Small intestine (tissue), 7 donors: ENCODE measurements around the gene DCHS1. TPM values are rescaled to one million over a fixed set of nuclear protein-coding genes. Genes with fewer than 3 reads are reported as not detected.
A peak's percentile ranks its signal among the peaks of the same experiment; 100 is the strongest.

Experiments used
- DNase-seq, 2 donors: peaks; one replicate each; pipeline versions ENCODE4 v3.0.0 to v3.0.0-alpha.2; 2013
- FAIRE-seq: peaks from 2 replicates; lab custom pipeline; 2012; peaks lifted over from hg19 to GRCh38; lab: Jason Lieb, UNC
- H3K27ac ChIP-seq, 3 donors: one replicate each; pipeline ENCODE4 v1.5.1; 2013; ENCODE audit warnings: low read length in 2 of 3, mild to moderate bottlenecking in 2 of 3, control low read depth in 1 of 3, inconsistent platforms in 1 of 3, low read depth in 1 of 3, moderate library complexity in 1 of 3
- H3K27me3 ChIP-seq, 3 donors: one replicate each; pipeline ENCODE4 v1.6.1; 2013; ENCODE audit warnings: low read length in 3 of 3, inconsistent platforms in 1 of 3; ENCODE audit not compliant: control insufficient read depth in 3 of 3, insufficient read depth in 3 of 3
- H3K36me3 ChIP-seq, 3 donors: one replicate each; pipeline ENCODE4 v1.6.1; 2013; ENCODE audit warnings: low read length in 3 of 3, inconsistent platforms in 1 of 3, low read depth in 1 of 3, mild to moderate bottlenecking in 1 of 3, moderate library complexity in 1 of 3; ENCODE audit not compliant: control insufficient read depth in 3 of 3, insufficient read depth in 2 of 3
- H3K4me1 ChIP-seq, 3 donors: one replicate each; pipeline ENCODE4 v1.6.1; 2013; ENCODE audit warnings: low read length in 2 of 3, inconsistent platforms in 1 of 3, low read depth in 1 of 3, mild to moderate bottlenecking in 1 of 3, moderate library complexity in 1 of 3; ENCODE audit not compliant: control insufficient read depth in 3 of 3, insufficient read depth in 2 of 3
- H3K4me3 ChIP-seq, 3 donors: one replicate each; pipeline ENCODE4 v1.5.1; 2013; ENCODE audit warnings: low read length in 3 of 3, control low read depth in 1 of 3, inconsistent platforms in 1 of 3, low read depth in 1 of 3, mild to moderate bottlenecking in 1 of 3, moderate library complexity in 1 of 3
- H3K9me3 ChIP-seq, 2 donors: one replicate each; pipeline ENCODE4 v1.6.1; 2013; ENCODE audit warnings: low read depth in 1 of 2, low read length in 1 of 2; ENCODE audit not compliant: control insufficient read depth in 2 of 2, insufficient read depth in 1 of 2
- WGBS, 3 donors: extraction: QIAGEN DNeasy Blood & Tissue Kit; methylation state at CpG; one replicate each; pipeline ENCODE4 v1.1.7; 2013; 5-methylcytosine and 5-hydroxymethylcytosine counted together
- polyA plus RNA-seq, 4 donors: library from polyadenylated mRNA; stranded (reverse) in 3 of 4; unstranded in 1 of 4; fragments of 200-250 nt in 3 of 4; fragments of 120-200 nt in 1 of 4; gene quantifications; one replicate each; pipeline versions ENCODE4 v1.2.1 to v1.2.3, GENCODE V29; 2013
- donor health status: healthy with polysubstance abuse.
- donor health status: control.
- donor health status: control.
- donor health status: Bipolar disorder and iron deficiency.
- donor health status: healthy.

The DCHS1 gene
- polyA plus RNA-seq, 4 donors, result under 0.01 to 10.7 (median 3.6) TPM

DNA sequence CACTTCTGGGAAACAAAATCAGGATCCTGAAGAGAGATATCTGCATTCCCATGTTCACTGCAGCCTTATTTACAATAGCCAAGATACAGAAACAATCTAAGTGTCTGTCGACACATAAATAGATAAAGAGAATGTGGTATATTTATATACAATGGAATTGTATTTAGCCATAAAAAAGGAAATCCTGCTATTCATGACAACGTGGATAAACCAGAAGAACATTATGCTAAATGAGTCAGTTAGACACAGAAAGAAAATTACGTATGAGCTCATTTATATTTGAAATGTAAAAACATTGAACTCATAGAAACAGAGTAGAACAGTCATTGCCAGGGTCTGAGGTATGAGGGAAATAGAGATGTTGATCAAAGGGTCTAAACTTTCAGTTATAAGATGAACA, 21.4 kb upstream of the DCHS1 start:
- DNase-seq (no peak), FAIRE-seq (no peak)
- Histone ChIP-seq H3K4me1 (peaks cover 3 to 6% (median 3%) of the 10 kb centered on the region in 3 donors), H3K36me3 (peaks cover 0 to 11% (median 2%) of the 10 kb centered on the region in 3 donors), H3K27ac (no peak overlapping the region), H3K9me3 (no peaks in the 10 kb centered on the region), H3K27me3 (no peaks in the 10 kb centered on the region), H3K4me3 (no peak overlapping the region)
- 82 to 85% (median 82%) methylated on average over 3 of the region's 3 CpGs for WGBS, 3 donors

DNA sequence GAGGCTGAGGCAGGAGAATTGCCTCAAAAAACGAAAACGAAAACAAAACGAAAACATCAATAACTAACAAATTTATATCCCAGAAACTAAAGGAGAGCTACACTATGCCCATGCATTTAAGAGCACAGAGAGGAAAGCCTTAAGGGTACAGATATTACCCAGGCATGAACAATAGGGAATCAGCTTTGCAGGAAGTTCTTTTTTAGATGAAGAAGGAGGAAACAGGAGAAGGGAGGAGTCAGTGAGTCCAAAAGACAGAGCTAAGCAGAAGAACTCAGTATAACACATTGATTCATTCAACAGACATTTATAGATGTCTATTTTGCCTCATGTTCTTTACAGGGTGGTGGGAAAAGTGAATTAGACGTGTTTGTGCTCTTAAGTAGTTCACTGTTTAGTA, 19.3 kb upstream of the DCHS1 start:
- FAIRE-seq, result no peak
- H3K27me3 ChIP-seq, result no peaks in the 10 kb centered on the region
- no peaks in the 10 kb centered on the region for H3K36me3 ChIP-seq
- DNase-seq, result no peak
- no peaks in the 10 kb centered on the region for H3K9me3 ChIP-seq
- H3K27ac ChIP-seq, result no peak overlapping the region
- no peak overlapping the region for H3K4me3 ChIP-seq
- WGBS, 3 donors, result 87 to 90% (median 88%) methylated on average over 4 of the region's 4 CpGs
- H3K4me1 ChIP-seq, result no peaks in the 10 kb centered on the region

DNA sequence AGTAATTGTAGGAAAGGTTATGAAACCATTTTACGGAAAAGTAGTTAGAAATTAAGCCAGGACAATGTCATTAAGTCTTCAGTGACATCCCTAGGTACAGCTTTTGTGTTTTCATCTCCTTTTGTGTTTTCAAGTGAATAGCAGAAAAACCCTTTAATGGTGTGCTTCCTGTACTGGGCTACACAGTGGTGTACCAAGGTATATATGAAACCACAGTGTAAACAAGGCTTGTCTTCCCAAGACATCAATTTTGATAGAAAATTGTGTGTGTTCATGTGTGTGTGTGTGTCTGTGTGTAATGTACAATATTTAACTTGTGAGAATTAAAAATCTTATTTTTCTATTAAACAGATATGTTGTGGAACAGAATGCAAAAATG, 18.6 kb upstream of the DCHS1 start:
- no peaks in the 10 kb centered on the region for H3K27me3 ChIP-seq
- H3K36me3 ChIP-seq, result no peaks in the 10 kb centered on the region
- FAIRE-seq (no peak), DNase-seq (no peak)
- no peak overlapping the region for H3K27ac ChIP-seq
- H3K4me1 ChIP-seq, result no peaks in the 10 kb centered on the region
- WGBS, 3 donors, result 88 to 92% (median 90%) methylated on average over 1 of the region's 1 CpG
- H3K4me3 ChIP-seq, result no peak overlapping the region
- no peaks in the 10 kb centered on the region for H3K9me3 ChIP-seq

DNA sequence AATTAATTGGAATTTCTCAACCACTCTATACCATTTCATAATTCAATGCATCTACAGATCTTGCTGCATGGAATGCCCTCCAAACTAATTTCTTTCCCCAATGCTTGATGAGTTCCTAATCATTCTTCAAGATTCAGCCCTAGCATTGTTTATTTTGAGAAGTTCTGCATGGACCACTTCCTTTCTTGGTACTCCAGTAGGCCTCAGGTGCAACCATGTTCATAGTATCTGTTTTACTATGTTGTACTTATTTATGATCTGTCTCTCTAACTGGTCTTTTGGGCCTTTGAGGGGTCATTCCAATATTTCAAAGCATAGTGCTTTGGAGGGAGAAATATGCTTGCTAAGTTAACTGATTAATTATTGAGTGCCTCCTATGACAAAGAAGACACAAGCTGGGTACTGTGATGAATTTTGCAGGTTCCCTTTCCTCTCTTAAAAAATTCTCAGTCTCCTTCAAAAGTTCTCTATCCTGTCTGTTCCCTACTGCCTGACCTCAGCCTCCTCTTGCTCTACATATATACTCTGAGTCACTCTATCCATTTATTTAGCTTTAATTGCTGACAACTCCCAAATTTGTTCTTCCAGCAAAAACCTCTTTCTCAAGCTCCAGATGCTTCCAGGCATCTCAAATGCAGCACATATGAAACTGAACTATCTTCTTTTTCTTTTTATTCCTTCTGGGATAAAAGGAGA, 18.1 kb upstream of the DCHS1 start:
- Histone ChIP-seq H3K27ac (no peak overlapping the region), H3K27me3 (no peaks in the 10 kb centered on the region), H3K9me3 (no peaks in the 10 kb centered on the region), H3K4me3 (no peak overlapping the region), H3K36me3 (no peaks in the 10 kb centered on the region), H3K4me1 (no peaks in the 10 kb centered on the region)
- no peak for FAIRE-seq
- no peak for DNase-seq

DNA sequence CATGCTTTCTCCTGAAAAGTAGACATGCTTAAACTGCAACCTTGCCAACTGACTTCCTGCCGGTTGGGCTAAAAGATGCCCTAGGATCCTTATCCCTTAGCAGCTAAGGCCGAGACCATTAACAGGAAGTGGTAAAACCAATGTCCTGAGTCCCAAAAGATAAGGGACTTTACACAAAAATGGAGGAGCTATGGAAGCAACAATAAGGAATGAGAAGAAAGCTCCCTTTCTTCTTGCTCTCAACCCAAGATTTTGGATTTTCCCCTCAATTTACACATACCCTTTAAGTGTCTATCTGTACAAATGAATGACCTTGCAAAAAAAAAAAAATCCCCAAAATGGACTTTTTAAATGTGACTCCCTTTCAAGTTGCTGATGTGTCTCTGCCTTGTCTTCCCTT, 16.4 kb upstream of the DCHS1 start:
- WGBS, 3 donors, result 79 to 88% (median 84%) methylated on average over 2 of the region's 2 CpGs
- FAIRE-seq, result no peak
- Histone ChIP-seq H3K36me3 (no peaks in the 10 kb centered on the region), H3K4me1 (peaks cover 0 to 3% (median 0%) of the 10 kb centered on the region in 3 donors), H3K27ac (no peak overlapping the region), H3K9me3 (no peaks in the 10 kb centered on the region), H3K27me3 (no peaks in the 10 kb centered on the region), H3K4me3 (no peak overlapping the region)
- DNase-seq, result no peak

DNA sequence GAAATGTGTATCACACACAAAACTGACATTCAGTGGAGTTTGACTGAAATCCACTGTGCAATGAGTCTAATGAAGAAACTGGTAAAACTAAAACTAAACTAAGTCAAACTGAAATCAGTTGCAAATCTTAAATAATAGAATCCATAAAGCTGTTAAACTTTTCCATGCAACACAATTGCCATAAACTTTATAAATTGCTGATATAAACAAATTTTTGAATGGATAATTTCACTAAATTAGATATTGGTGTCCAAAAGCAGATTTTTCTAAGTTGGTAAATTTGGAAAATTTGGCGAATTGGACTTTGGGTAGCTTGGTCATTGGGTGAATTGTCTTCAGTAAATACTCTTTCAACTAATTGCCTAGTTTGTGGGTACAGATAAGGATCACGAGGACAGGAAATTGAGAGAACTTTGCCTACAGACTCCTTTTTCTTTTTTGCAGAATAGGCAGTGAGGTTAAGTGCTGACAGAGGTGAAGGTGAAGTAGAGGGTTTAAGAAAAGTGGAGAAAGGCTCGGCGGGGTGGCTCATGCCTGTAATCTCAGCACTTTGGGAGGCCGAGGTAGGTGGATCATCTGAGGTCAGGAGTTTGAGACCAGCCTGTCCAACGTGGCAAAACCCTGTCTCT, 14.7 kb upstream of the DCHS1 start:
- H3K4me1 ChIP-seq, result peaks cover 0 to 3% (median 0%) of the 10 kb centered on the region in 3 donors
- no peaks in the 10 kb centered on the region for H3K36me3 ChIP-seq
- 49 to 68% (median 67%) methylated on average over 6 of the region's 6 CpGs for WGBS, 3 donors
- FAIRE-seq (no peak), DNase-seq (no peak)
- H3K27ac ChIP-seq, result no peak overlapping the region
- H3K4me3 ChIP-seq, result no peak overlapping the region
- H3K27me3 ChIP-seq, result no peaks in the 10 kb centered on the region
- H3K9me3 ChIP-seq, result no peaks in the 10 kb centered on the region

DNA sequence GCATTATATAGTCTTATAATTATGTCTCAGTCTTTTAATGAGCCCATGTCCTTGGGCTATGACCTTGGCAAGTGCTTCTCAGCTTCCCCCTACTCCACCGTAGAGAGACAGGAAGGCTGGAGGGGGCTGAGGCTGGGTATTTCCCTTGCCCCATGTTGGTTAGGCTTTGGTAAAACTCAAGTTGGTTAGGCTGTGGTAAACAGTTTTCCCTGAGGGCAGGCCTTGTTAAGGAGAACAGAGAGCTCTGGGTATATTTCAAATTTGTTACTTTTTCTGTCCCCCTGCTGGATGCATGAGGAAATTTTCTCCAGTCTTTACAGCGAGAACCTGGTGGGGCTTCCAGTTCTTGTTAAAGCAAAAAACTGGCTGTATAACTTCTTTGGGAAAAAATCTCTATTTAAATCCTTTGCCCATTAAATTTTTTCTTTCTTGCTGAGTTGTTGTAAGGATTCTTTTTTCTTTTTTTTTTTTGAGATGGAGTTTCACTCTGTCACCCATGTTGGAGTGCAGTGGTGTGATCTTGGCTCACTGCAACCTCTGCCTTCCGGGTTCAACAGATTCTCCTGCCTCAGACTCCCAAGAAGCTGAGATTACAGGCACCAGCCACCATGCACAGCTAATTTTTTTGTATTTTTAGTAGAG, 12.2 kb upstream of the DCHS1 start:
- Histone ChIP-seq H3K27me3 (no peaks in the 10 kb centered on the region), H3K4me1 (peaks cover 0 to 3% (median 0%) of the 10 kb centered on the region in 3 donors), H3K9me3 (no peaks in the 10 kb centered on the region), H3K36me3 (no peaks in the 10 kb centered on the region), H3K4me3 (no peak overlapping the region), H3K27ac (peak overlapping the region in 1 of 3 donors; percentile 39)
- DNase-seq, result peak; percentile 38 to 41
- WGBS, 3 donors, result 65 to 80% (median 74%) methylated on average over 3 of the region's 3 CpGs
- no peak for FAIRE-seq

DNA sequence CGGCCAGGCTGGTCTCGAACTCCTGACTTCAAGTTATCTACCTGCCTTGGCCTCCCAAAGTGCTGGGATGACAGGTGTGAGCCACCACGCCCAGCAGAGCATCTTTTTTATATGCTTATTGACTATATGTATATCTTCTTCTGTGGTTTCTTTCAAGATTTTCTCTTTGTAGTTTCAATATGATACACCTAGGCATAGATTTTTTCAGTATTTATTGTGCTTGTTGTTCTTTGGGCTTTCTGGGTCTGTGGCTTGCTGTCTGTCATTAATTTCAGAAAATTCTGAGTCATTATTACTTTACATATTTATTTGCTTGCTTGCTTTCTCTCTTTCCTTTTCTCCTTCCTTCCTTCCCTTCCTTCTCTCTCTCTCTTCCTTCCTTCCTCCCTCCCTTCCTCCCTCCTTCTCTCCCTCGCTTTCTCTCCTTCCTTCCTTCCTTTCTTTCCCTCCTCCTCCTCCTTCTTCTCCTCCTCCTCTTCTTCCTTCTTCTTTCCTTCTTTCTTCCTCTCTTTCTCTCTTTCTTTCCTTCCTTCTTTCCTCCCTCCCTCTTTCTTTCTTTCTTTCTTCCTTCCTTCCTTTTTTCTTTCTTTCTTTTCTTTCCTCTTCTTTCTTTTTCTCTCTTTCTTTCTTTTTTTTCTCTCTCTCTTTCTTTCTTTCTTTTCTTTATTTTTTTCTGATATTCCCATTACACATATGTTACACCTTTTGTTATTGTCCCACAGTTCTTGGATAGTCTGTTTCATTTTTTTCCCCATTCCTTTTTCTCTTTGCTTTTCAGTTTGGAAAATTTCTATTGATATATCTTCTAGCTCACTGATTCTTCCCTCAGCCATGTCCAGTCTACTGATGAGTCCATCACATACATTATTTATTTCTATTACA, 10.9 kb upstream of the DCHS1 start:
- H3K27ac ChIP-seq, result no peak overlapping the region
- whole genome bisulfite sequencing, 3 donors, result 88 to 96% (median 88%) methylated on average over 4 of the region's 4 CpGs
- FAIRE-seq, result no peak

More for the DNA sequence above, 10.9 kb upstream of the DCHS1 start:
- Histone ChIP-seq H3K36me3 (no peaks in the 10 kb centered on the region), H3K27me3 (no peaks in the 10 kb centered on the region), H3K4me1 (peaks cover 0 to 3% (median 0%) of the 10 kb centered on the region in 3 donors), H3K4me3 (no peak overlapping the region), H3K9me3 (no peaks in the 10 kb centered on the region)
- DNase-seq, result no peak
